VCaP (cell line): ENCODE results near the gene FGF9.

ENCODE experiments used
- H3K27ac ChIP-seq: fragments of 450-650 bp; 2 replicates; pipeline ENCODE4 v1.5.1; 2017
- CTCF ChIP-seq: fragments of 450-650 bp; conservative IDR thresholded peaks from 2 replicates; pipeline ENCODE4 v1.5.1; 2017; ENCODE audit warnings: mild to moderate bottlenecking, moderate library complexity

The FGF9 gene

GRCh38 chr13:21744149-21744548 is 73.3 kb downstream of the FGF9 start:
- H3K27ac ChIP-seq = no peak overlapping the region
- TF ChIP-seq CTCF = no peak

- no peak overlapping the region for H3K27ac ChIP-seq
- TF ChIP-seq CTCF = no peak
These were observed 74.4 kb downstream of the FGF9 start for GRCh38 chr13:21745307-21745706.

GRCh38 chr13:21747456-21747855 is 76.6 kb downstream of the FGF9 start:
- TF ChIP-seq CTCF = no peak
- H3K27ac ChIP-seq = no peak overlapping the region

GRCh38 chr13:21748166-21748565 is 77.3 kb downstream of the FGF9 start:
- no peak for TF ChIP-seq CTCF
- H3K27ac ChIP-seq = no peak overlapping the region

- no peak overlapping the region for H3K27ac ChIP-seq
- no peak for TF ChIP-seq CTCF
These were observed 78.5 kb downstream of the FGF9 start for GRCh38 chr13:21749410-21749809.

GRCh38 chr13:21752501-21752900 is 81.6 kb downstream of the FGF9 start:
- TF ChIP-seq CTCF = no peak
- no peak overlapping the region for H3K27ac ChIP-seq

- no peak overlapping the region for H3K27ac ChIP-seq
- no peak for TF ChIP-seq CTCF
These were observed 82.3 kb downstream of the FGF9 start for GRCh38 chr13:21753117-21753729.
